ENCODE measurements around the gene NEURL1B.
"Not testable (repeated sequence)": the region's sequence is repeated elsewhere in the genome, so short reads cannot be mapped to it uniquely, and the experiment has no call there.

Gene NEURL1B
- total RNA-seq = 0.07 to 1.2 (median 0.22) reads per million in 3 experiments

GRCh38 chr5:172640822-172641358, at the start of gene NEURL1B:
TSS of gene NEURL1B (plus strand) at chr5:172641263. CDS start at chr5:172641407, 144 bp downstream.
- peak; percentile 7 for DNase-seq

- DNase-seq = no peak
These were observed 49.4 kb upstream of the NEURL1B start for GRCh38 chr5:172591636-172592035.

GRCh38 chr5:172592881-172593280, 48.2 kb upstream of the NEURL1B start:
- no peak for DNase-seq

GRCh38 chr5:172593306-172593705, 47.8 kb upstream of the NEURL1B start:
- no peak for DNase-seq

GRCh38 chr5:172593721-172594235, 47.3 kb upstream of the NEURL1B start:
- no peak for DNase-seq

GRCh38 chr5:172594431-172594830, 46.6 kb upstream of the NEURL1B start:
- DNase-seq = no peak

- no peak for DNase-seq
These were observed 46.1 kb upstream of the NEURL1B start for GRCh38 chr5:172594867-172595466.

- DNase-seq = no peak
These were observed 45.2 kb upstream of the NEURL1B start for GRCh38 chr5:172595596-172596455.

- DNase-seq = no peak
These were observed 44.3 kb upstream of the NEURL1B start for GRCh38 chr5:172596638-172597231.

- no peak for DNase-seq
These were observed 43.3 kb upstream of the NEURL1B start for GRCh38 chr5:172597755-172598155.

GRCh38 chr5:172598251-172599203, 42.5 kb upstream of the NEURL1B start:
- no peak for DNase-seq

- DNase-seq = no peak
These were observed 41.9 kb upstream of the NEURL1B start for GRCh38 chr5:172599204-172599567.

GRCh38 chr5:172600571-172600970, 40.5 kb upstream of the NEURL1B start:
- no peak for DNase-seq

- not testable (repeated sequence) for DNase-seq
These were observed 39.5 kb upstream of the NEURL1B start for GRCh38 chr5:172601576-172601975.

- DNase-seq = no peak
These were observed 38.3 kb upstream of the NEURL1B start for GRCh38 chr5:172602783-172603231.

GRCh38 chr5:172603251-172603806, 37.7 kb upstream of the NEURL1B start:
- no peak for DNase-seq

GRCh38 chr5:172605466-172605865, 35.6 kb upstream of the NEURL1B start:
- no peak for DNase-seq

- DNase-seq = no peak
These were observed 34.8 kb upstream of the NEURL1B start for GRCh38 chr5:172606156-172606785.

- no peak for DNase-seq
These were observed 33.8 kb upstream of the NEURL1B start for GRCh38 chr5:172607213-172607793.

GRCh38 chr5:172608773-172609172, 32.3 kb upstream of the NEURL1B start:
- DNase-seq = no peak

- DNase-seq = no peak
These were observed 30.4 kb upstream of the NEURL1B start for GRCh38 chr5:172610643-172611042.
